A549 (cell line): ENCODE measurements around the gene LRATD1.

Experiments
- BHLHE40 ChIP-seq: IDR thresholded peaks from 2 replicates; pipeline ENCODE4 v1.6.1; 2012; ENCODE audit warnings: low read depth, low read length, inconsistent platforms
- ESRRA ChIP-seq: fragments of 150-350 bp; IDR thresholded peaks from 2 replicates; pipeline ENCODE4 v1.6.1; 2014; ENCODE audit warnings: mild to moderate bottlenecking, low read length, borderline replicate concordance
- MAZ ChIP-seq: fragments of 150-350 bp; IDR thresholded peaks from 2 replicates; pipeline ENCODE4 v1.6.1; 2014; ENCODE audit warnings: antibody characterized with exemption, low read depth, low read length, borderline replicate concordance
- SREBF2 ChIP-seq: fragments of 450-650 bp; IDR thresholded peaks from 2 replicates; pipeline ENCODE4 v1.6.1; 2014; ENCODE audit warnings: mild to moderate bottlenecking, moderate library complexity

DNA sequence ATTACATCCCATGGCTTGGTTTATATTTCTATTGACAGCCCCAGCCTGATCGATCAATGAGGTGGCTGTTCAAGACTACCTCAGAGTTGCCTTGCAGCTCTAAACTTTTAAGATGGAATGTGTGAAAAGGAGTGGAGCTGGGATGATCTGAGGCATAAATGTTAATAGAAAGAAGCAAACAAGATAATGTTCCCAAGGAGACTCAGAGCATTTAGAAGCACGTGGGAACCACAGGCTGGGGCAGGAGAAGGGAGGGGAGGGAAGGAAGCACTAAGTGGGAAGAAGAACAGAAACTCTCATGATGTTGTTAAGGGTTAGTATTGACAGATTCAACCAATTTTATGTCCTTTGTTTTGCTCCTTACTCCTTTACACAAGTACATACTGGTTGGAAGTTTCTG is 28.8 kb upstream of the LRATD1 start:
- TF ChIP-seq BHLHE40 (no peak), SREBF2 (no peak), ESRRA (no peak), MAZ (no peak)
